Inferior parietal cortex (tissue), 1 donor: ENCODE results near the gene KRT84.

Source experiments
- DNase-seq: peaks from one replicate; pipeline ENCODE4 v3.0.0-alpha.2; 2016; ENCODE audit errors: extremely low spot score

Gene KRT84

DNA sequence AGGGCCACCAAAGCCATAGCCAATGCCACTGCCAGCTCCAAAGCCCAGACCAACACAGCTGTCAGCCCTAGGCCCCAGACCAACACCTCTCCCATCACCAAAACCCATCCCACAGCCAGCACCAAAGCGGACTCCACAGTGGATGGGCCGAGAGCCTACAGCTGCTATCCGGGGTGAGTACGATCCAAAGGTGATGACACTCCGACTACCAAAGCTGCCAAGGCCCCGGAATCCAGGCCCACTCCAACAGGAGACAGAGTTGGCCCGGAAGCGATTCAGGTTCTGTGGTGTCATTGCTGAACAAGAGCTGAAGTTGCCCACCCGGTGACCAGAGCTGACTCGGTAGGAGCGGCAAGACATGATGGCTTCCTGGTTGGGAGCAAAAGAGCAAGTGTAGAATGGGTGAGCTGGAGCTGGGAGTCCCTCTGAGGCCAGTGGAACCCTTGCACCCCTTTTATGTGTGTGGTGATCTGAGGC is at the start of gene KRT84:
TSS of gene KRT84 (minus strand) at position 427 of the 477 bp plus-strand sequence. CDS start at position 360, 67 bp downstream.
- DNase-seq = no peak

DNA sequence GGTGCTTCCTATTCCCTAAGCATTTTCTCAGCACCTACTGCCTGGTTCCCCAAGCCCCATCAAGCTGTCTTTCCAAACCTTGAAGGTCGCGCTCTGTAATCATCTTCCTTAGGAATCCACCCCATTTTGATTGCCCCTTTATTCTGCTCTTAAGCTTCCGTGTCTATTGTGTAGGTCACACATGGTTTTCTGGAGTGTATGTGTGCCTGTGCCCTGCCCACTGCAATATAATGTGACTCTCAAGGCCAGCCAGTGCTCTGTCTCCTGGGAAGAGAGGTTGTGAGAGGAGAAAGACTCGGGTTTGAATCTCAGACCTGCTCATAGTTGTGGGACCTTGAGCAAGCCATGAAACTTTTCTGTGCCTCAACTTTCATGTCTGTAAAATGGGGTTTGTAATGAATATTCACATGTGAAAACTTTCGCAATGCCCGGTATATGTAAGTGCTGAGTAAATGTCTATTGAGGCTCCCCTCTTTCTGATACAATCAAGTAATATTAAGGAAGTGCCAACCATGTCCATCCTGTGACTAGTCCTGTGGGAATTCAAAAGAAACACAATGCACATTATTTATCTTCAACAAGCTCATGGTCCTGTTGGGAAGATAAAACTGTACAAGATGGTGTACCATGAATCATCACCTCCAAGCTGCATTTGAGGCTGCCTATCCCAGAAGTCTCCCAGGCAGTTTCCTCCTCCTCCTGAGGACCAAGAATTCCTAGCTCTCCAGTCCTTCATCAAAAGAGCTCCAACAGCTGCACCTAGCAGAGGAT is 49.5 kb upstream of the KRT84 start:
- DNase-seq = no peak

DNA sequence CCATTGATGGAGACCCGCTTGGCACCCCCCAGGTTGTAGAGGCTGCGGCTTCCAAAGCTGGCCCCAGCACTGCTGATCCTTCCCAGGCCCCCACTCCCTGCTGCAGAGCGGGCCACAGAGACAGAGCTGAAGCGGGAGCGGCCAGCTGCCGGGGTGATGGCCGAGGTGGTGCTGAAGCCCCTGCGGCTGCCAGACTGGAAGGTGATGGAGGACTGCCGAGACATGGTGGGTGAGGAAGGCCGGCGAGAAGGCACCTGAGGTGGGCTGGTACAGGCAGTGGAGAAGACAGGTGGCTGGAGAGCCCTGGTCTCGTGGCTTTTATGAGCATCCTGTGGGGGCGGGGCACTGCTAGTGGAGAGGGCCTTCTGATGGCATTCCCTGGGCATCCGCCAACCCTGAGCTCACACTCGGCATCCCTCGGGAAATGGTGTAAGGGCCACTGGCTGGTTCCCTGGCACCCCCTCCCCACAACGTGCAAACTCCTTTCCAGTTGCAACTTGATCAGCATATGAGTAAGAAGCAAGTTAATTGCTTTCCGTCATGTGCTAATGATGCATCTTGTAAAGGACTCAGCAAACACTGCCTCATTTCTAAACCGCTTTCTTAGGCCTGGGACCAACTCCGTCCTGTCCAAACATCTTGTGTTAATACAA is 48.8 kb upstream of the KRT84 start, which contains the start of gene KRT75:
TSS of gene KRT75 (minus strand) at position 291 of the 653 bp plus-strand sequence. CDS start at position 224, 67 bp downstream.
- DNase-seq = no peak

DNA sequence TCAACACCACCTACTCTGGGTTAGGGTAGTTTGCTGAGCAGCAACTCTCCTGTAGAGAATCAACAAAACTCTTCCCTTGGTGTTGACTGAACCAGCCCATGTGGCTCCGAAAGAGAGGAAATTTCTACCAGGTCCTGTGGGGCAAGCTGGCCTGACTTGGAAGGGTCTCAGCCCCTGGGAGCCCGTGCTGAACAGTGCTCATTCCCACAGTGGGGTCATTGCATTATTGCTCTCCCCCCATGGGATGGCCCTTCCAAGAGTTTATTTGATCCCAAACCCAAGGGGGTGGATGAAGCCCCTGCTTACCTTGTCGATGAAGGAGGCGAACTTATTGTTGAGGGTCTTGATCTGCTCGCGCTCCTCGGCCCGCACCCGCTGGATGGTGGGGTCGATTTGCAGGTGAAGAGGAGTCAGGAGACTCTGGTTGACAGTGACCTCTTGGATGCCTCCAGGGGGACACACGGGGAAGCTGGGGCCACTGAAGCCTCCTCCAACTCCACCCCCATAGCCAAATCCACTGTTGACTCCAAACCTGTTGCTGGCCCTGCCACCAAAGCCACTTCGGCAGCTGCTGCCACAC is 48.1 kb upstream of the KRT84 start:
- no peak for DNase-seq

DNA sequence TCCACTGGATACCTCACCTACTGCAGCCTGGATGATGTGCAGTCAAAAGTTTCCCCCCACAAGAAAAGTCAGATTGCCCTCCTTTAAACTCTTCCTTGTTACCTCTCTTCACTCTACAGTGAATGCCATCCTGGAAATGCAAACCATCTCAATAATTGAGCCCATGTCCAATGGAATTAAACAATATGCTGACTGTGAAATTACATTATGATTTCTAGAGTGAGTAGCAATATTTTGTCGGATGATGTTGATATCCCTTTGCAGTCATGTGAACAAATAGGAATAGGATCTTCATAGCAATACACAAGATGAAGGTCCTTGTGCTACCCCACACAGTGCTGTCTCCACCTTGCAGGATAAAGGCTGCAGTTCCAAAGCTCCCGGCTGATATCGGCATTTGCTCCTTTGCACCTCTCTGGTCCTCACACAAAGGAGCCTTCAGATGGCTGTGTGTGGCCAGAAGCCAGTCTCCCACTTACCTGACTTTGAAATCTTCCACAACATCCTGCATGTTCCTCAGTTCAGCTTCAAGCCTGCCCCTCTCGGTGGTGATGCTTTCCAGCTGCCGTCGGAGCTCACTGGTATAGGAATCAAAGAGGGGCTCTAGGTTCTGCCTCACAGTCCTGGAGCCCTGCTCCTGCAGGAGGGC is 47.2 kb upstream of the KRT84 start:
- DNase-seq = no peak

GRCh38 chr12:52428121-52428520 is 42.7 kb upstream of the KRT84 start:
- no peak for DNase-seq

- no peak for DNase-seq
Measured at GRCh38 chr12:52427083-52427482, 41.6 kb upstream of the KRT84 start.

DNA sequence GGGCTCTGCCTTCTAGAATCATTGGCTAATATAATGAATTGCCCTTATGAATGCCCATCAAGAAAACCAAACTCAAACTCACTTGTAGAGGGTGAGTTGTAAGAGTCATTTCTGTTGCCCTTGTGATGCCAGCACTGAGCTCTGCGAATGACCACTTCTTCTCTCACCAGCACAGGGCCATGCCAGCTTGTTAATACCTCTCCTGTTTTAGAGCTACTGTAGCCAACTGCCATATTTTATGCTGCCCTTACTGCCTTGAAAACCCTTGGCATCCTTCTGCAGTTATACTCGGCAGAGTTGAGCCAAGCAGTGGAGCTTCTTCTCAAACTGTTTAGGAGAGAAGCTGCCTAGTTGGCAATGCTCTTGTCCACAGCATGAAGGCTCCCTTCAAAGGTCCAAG is 40.6 kb upstream of the KRT84 start:
- DNase-seq = no peak

DNA sequence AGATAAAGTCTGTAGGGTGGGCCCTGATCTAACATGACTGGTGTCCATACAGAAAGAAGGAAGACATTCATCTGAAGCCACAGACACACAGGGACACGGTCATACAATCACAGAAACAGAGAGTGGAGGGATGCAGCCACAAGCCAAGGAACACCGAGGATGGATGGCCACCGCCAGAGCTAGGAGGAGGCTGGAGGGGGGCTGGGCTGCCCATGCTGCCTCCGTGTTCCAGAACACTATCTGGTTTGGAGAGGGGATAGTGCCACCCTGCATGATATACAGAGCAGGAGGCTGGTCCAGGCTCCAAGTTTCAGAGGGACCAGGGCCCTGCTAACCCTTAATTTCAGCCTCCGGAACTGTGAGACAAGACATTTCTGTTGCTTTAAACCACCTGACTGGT is 40.0 kb upstream of the KRT84 start:
- no peak for DNase-seq

GRCh38 chr12:52423661-52424500 is 38.4 kb upstream of the KRT84 start:
- no peak for DNase-seq

GRCh38 chr12:52423035-52423434 is 37.6 kb upstream of the KRT84 start:
- no peak for DNase-seq

- no peak for DNase-seq
Measured at GRCh38 chr12:52419656-52420055, 34.2 kb upstream of the KRT84 start.

GRCh38 chr12:52418576-52419110 is 33.2 kb upstream of the KRT84 start:
- no peak for DNase-seq

- DNase-seq = no peak
Measured at GRCh38 chr12:52417740-52418139, 32.3 kb upstream of the KRT84 start.

GRCh38 chr12:52416795-52417194 is 31.3 kb upstream of the KRT84 start:
- DNase-seq = no peak

DNA sequence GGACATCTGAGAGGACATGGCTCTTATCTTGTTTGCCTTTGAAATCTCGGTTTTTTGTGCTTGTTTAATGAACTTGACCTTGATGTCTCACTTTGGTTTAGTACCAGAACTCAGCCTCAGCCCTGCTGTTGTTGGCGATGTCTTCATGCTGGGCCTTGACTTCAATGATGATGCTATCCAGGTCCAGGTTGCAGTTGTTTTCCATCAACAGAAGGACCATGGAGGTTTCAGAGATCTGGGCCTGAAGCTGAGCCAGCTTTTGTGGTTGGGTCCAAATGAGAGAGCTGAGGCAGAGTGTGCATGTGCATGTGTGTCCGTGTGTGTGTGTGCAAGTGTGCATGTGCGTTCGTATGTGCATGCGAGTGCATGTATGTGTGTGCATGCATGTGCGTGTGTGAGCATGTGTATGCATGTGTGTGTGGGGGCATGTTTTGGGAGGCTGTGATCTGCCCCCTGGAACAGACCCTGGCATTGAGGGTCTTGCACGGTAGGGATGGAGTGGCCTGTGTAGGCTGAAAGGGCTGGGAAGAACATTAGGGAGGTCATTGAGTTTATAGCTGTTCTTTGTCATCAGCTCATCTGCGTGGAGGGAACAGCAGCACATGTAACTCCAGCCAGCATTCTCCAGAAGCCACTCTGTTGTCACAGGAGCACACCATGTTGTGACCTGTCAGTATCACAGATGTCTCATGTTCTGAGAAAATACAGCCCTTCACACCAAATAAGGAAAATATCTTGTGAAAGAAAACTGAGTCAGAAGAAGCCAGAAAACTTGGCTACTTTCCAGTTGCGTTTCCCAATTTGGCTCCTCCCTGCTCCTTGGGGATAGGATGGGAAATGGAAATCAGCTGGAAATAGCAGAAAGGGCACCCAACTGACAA is 30.7 kb upstream of the KRT84 start:
- no peak for DNase-seq

DNA sequence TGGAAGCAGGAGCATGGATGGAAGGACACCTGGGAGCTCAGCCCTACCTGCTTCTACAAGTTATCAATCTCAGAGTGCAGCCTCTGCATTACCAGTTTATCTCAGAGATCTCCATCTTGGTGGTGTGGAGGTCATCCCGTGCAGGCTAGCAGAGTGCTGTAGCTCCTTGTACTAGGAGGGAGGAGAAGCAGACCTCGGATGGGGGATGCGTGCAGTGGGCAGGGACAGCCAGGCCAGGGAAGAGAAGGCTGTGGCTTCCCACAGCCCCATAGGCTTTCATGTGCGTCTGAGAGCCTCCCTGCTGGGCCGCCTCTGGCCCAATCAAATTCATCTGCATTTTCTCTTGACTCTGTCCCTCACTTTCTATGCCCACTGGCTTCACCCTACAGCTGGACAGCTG is 29.5 kb upstream of the KRT84 start:
- DNase-seq = no peak

DNA sequence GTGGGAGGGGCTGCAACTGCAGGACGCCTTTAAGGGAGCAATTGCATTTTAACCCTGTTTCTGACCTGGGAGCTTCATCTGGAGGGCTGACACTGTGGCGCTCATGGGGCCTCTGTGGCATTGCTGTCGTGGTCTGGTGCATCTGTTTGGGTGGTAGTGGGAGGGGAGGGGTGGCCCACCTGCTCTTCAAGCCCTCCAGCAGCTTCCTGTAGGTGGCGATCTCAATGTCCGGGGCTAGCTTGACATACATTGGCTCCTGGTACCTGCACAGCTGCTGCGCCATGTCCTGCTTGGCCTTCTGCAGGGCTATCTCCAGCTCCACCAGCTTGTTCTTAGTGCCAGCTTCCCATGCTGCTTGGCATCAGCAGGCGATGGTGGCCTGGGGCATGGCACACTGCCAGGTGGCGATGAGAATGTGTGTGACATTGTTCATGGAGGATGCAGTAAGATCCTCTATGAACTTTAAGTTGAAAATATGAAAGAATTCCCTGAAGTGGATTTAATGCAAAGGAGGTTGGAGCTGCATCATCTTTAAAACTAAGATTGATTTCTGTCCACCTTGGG is 28.4 kb upstream of the KRT84 start:
- DNase-seq = no peak

DNA sequence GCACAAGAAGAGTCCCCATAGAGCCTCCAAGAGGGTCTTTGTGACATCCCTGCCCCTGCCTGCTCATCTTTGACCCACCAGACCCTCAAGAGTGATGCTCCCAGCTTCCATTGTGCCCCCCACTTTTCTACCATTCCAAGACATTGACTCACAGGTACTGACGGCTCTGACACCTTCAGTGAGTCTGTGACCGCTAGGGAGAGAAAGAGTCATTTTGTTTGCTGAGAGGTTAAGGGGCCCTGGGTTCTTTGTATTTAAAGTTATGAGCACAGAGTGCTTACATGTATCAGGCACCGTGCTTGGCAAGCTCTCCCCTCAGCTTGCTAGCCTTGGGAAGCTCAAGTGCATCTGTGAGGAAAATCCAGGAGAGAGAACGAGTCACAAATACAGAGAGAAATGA is 27.8 kb upstream of the KRT84 start:
- no peak for DNase-seq

GRCh38 chr12:52411815-52412214 is 26.4 kb upstream of the KRT84 start:
- DNase-seq = no peak
